ENCODE results near the gene KSR1.

DNA sequence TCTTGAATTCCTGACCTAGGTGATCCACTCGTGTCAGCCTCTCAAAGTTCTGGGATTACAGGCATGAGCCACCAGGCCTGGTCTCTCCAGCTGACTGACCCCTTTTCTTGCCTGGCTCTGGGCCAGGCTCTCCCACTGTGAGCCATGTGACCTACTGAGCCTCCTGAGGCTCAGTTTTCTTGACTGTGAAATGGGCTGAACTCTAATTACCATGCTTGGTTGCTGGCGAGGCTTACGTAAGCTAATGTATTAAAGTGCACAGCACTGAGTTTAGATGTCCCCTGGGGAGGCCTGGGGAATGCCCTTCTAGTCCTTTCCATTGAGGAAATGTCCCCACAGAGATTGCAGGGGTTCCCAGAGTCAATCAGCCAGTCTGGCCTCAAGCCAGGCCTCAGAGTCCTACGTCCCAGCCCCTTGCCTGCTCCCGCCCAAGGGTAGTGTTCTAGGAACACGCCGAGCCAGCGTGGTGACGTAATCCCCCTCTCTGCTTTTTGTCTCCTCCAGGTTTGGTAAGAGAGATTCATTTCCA, 129.0 kb downstream of the KSR1 start:
- TF ChIP-seq CTCF (IDR thresholded peaks at IDR 0.05) = no peak
- no peak for TF ChIP-seq POLR2A (IDR thresholded peaks at IDR 0.05)
- no peak for TF ChIP-seq POLR2AphosphoS5 (IDR thresholded peaks at IDR 0.05; ENCODE audit: insufficient read depth in 1 of 2, low read depth in 1 of 2)

Data from vagina (tissue), 2 donors.